BJ (cell line): ENCODE results near the gene ERLIN1. TPM values are rescaled to one million over a fixed set of nuclear protein-coding genes. Genes with fewer than 3 reads are reported as not detected.

Source experiments
- CTCF ChIA-PET: fragments of 350-600 bp; formaldehyde crosslinking; extraction: SDS; loops from one replicate; lab custom pipeline; 2021; ENCODE audit warnings: antibody characterized with exemption, inconsistent platforms; lab: Yijun Ruan, JAX
- POLR2A ChIA-PET: fragments of 300-600 bp; sonication (Branson Sonifier 250); formaldehyde crosslinking; extraction: SDS; loops from one replicate; lab custom pipeline; 2021; ENCODE audit warnings: antibody characterized with exemption; lab: Charles Lee
- DNase-seq: peaks from one replicate; pipeline ENCODE4 v3.0.0-alpha.2; 2011; ENCODE audit warnings: low read depth
- H3K27me3 ChIP-seq: 2 replicates; pipeline ENCODE4 v1.6.0; 2011; ENCODE audit warnings: low read length; ENCODE audit not compliant: control insufficient read depth, insufficient read depth
- H3K36me3 ChIP-seq: 2 replicates; pipeline ENCODE4 v1.5.1; 2011; ENCODE audit warnings: low read length; ENCODE audit not compliant: control insufficient read depth, insufficient read depth
- H3K4me3 ChIP-seq: 2 replicates; pipeline ENCODE4 v1.5.1; 2011; ENCODE audit warnings: low read depth, mild to moderate bottlenecking, control low read depth, low read length
- CTCF ChIP-seq: IDR thresholded peaks from 2 replicates; pipeline ENCODE4 v1.5.1; 2011; ENCODE audit warnings: low read depth, mild to moderate bottlenecking, control low read depth, inconsistent platforms, low read length, moderate library complexity; ENCODE audit not compliant: insufficient read depth
- polyA plus RNA-seq: library from polyadenylated mRNA; depleted of rRNA; stranded (reverse); fragments of >200 nt; gene quantifications from 2 replicates; pipeline ENCODE4 v1.2.3, GENCODE V29; 2011

The ERLIN1 gene
- polyA plus RNA-seq, 1 experiment = 37.7 TPM

GRCh38 chr10:100146398-100146797 lies 39.4 kb downstream of the ERLIN1 start:
- ChIA-PET CTCF (no interaction called here), POLR2A (no interaction called here)
- Histone ChIP-seq H3K27me3 (no peaks in the 10 kb centered on the region), H3K4me3 (no peak overlapping the region), H3K36me3 (0 out of 2 replicates have a peak, but pooled peaks cover 2% of the 10 kb centered on the region)
- TF ChIP-seq CTCF = no peak
- DNase-seq = no peak

GRCh38 chr10:100143756-100144155 lies 42.1 kb downstream of the ERLIN1 start:
- POLR2A ChIA-PET = no interaction called here
- no peak for DNase-seq
- Histone ChIP-seq H3K27me3 (no peaks in the 10 kb centered on the region), H3K36me3 (no peaks in the 10 kb centered on the region), H3K4me3 (no peak overlapping the region)
- CTCF ChIA-PET = no interaction called here
- no peak for TF ChIP-seq CTCF

GRCh38 chr10:100141446-100142087 lies 44.3 kb downstream of the ERLIN1 start:
- H3K27me3 ChIP-seq = no peaks in the 10 kb centered on the region; the same call in 1 of the 2 replicates
- CTCF ChIA-PET = no interaction called here
- no peak for TF ChIP-seq CTCF
- H3K4me3 ChIP-seq = no peak overlapping the region
- DNase-seq = no peak
- POLR2A ChIA-PET = no interaction called here
- no peaks in the 10 kb centered on the region for H3K36me3 ChIP-seq

GRCh38 chr10:100140070-100140469 lies 45.8 kb downstream of the ERLIN1 start:
- TF ChIP-seq CTCF = no peak
- no peak for DNase-seq
- no peaks in the 10 kb centered on the region for H3K36me3 ChIP-seq
- POLR2A ChIA-PET = no interaction called here
- CTCF ChIA-PET = no interaction called here
- no peaks in the 10 kb centered on the region; the same call in 1 of the 2 replicates for H3K27me3 ChIP-seq
- no peak overlapping the region for H3K4me3 ChIP-seq

GRCh38 chr10:100138921-100139496 lies 46.8 kb downstream of the ERLIN1 start:
- ChIA-PET POLR2A (no interaction called here), CTCF (no interaction called here)
- TF ChIP-seq CTCF = no peak
- Histone ChIP-seq H3K36me3 (no peaks in the 10 kb centered on the region), H3K4me3 (no peak overlapping the region), H3K27me3 (no peaks in the 10 kb centered on the region; the same call in 1 of the 2 replicates)
- DNase-seq = no peak
